ENCODE results near the gene CD164. TPM values are rescaled to one million over a fixed set of nuclear protein-coding genes. Genes with fewer than 3 reads are reported as not detected.

CD164 gene
- total RNA-seq, 4 donors from 2014 or later = 64.0 to 314 (median 182) TPM

- H3K9me3 ChIP-seq = no peaks in the 10 kb centered on the region
- no peak for DNase-seq
- no peak overlapping the region for H3K27ac ChIP-seq
- intact Hi-C loops (cut with DNase I; ENCODE audit: low total_unique reads) = no loop called here
- TF ChIP-seq, protein P1, sequence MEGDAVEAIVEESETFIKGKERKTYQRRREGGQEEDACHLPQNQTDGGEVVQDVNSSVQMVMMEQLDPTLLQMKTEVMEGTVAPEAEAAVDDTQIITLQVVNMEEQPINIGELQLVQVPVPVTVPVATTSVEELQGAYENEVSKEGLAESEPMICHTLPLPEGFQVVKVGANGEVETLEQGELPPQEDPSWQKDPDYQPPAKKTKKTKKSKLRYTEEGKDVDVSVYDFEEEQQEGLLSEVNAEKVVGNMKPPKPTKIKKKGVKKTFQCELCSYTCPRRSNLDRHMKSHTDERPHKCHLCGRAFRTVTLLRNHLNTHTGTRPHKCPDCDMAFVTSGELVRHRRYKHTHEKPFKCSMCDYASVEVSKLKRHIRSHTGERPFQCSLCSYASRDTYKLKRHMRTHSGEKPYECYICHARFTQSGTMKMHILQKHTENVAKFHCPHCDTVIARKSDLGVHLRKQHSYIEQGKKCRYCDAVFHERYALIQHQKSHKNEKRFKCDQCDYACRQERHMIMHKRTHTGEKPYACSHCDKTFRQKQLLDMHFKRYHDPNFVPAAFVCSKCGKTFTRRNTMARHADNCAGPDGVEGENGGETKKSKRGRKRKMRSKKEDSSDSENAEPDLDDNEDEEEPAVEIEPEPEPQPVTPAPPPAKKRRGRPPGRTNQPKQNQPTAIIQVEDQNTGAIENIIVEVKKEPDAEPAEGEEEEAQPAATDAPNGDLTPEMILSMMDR (IDR thresholded peaks at IDR 0.05) = no peak
- TF ChIP-seq POLR2A (IDR thresholded peaks at IDR 0.05) = no peak
- H3K27me3 ChIP-seq = no peaks in the 10 kb centered on the region
- no peaks in the 10 kb centered on the region for H3K4me1 ChIP-seq
- no peak overlapping the region for H3K4me3 ChIP-seq
- no peaks in the 10 kb centered on the region for H3K36me3 ChIP-seq
Observed at GRCh38 chr6:109362102-109362884, 20.0 kb downstream of the CD164 start.

GRCh38 chr6:109360791-109361190 lies 21.5 kb downstream of the CD164 start:
- Histone ChIP-seq H3K27ac (no peak overlapping the region), H3K27me3 (no peaks in the 10 kb centered on the region), H3K36me3 (no peaks in the 10 kb centered on the region), H3K4me3 (no peak overlapping the region), H3K9me3 (no peaks in the 10 kb centered on the region), H3K4me1 (no peaks in the 10 kb centered on the region)
- no peak for TF ChIP-seq POLR2A (IDR thresholded peaks at IDR 0.05)
- TF ChIP-seq, protein P1 (IDR thresholded peaks at IDR 0.05) = no peak
- intact Hi-C loops (cut with DNase I; ENCODE audit: low total_unique reads) = no loop called here
- no peak for DNase-seq

DNA sequence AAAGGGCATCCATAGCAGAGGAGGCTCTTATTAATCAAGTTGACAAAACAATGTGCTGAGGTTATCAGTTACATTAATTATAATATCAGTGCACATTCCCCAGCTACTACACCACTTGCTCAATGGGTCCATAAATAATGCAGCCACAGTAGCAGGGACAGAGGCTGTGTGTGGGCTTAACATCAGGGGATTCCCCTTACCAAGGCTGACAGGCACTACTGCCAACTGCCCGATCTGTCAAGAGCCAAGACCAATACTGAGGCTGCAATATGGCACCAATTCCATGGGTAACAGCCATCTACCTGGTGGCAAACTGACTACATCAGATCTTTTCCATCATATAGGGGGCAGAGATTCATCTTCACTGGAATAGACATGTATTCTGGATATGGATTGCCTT lies 22.0 kb downstream of the CD164 start:
- no peaks in the 10 kb centered on the region for H3K36me3 ChIP-seq
- intact Hi-C loops (cut with DNase I; ENCODE audit: low total_unique reads) = no loop called here
- H3K9me3 ChIP-seq = no peaks in the 10 kb centered on the region
- TF ChIP-seq, protein P1 (IDR thresholded peaks at IDR 0.05) = no peak
- TF ChIP-seq POLR2A (IDR thresholded peaks at IDR 0.05) = no peak
- H3K4me1 ChIP-seq = no peaks in the 10 kb centered on the region
- no peak overlapping the region for H3K4me3 ChIP-seq
- DNase-seq = no peak
- H3K27me3 ChIP-seq = no peaks in the 10 kb centered on the region
- H3K27ac ChIP-seq = no peak overlapping the region

DNA sequence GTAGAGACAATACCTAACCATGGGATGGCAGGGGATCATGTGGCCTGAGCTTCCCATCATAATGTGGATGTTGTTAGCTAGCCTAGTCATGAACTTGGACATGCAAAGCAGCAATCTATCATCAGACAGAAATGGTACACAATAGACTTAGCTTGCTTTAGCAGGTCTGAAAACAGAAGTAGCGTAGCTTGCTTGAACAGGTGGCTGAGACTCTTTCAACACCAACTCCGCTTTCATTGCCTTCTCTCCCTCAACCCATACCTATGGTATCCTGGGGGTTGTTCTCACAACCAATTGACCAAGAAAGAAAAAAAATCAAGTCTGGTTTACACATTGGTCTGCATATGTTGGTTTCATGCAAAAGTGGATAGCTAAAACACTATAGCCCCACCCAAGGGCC lies 23.0 kb downstream of the CD164 start:
- intact Hi-C loops (cut with DNase I; ENCODE audit: low total_unique reads) = no loop called here
- TF ChIP-seq POLR2A (IDR thresholded peaks at IDR 0.05) = no peak
- TF ChIP-seq, protein P1 (IDR thresholded peaks at IDR 0.05) = no peak
- Histone ChIP-seq H3K4me3 (no peak overlapping the region), H3K9me3 (no peaks in the 10 kb centered on the region), H3K27me3 (no peaks in the 10 kb centered on the region), H3K4me1 (no peaks in the 10 kb centered on the region), H3K27ac (no peak overlapping the region), H3K36me3 (no peaks in the 10 kb centered on the region)
- DNase-seq = no peak

DNA sequence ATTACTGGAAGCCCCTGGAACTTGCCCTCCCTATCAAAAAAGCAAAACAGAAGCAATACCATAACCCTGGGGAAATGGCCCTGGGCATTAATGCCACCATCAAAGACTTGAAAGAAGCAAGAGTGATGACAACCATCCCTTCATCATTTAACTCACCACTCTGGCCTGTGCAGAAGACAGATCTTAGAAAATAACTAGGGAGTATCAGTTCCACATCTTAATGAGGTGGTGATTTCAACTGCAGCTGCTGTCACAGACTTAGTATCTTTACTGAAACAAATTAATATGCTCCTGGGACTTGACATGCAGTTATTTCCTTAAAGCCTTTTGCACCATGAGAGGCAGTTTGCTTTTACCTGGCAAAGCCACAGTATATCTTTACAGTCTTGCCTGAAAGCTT lies 24.1 kb downstream of the CD164 start:
- H3K27me3 ChIP-seq = no peaks in the 10 kb centered on the region
- TF ChIP-seq, protein P1 (IDR thresholded peaks at IDR 0.05) = no peak
- no peak for TF ChIP-seq POLR2A (IDR thresholded peaks at IDR 0.05)
- no peak overlapping the region for H3K4me3 ChIP-seq
- no peak overlapping the region for H3K27ac ChIP-seq
- intact Hi-C loops (cut with DNase I; ENCODE audit: low total_unique reads) = no loop called here
- H3K4me1 ChIP-seq = no peaks in the 10 kb centered on the region
- DNase-seq = no peak
- H3K9me3 ChIP-seq = no peaks in the 10 kb centered on the region
- H3K36me3 ChIP-seq = no peaks in the 10 kb centered on the region
